H9 (cell line): Measurements from ENCODE around the gene ABCD3. TPM values are rescaled to one million over a fixed set of nuclear protein-coding genes. Genes with fewer than 3 reads are reported as not detected.

Source experiments
- DNase-seq: peaks from one replicate; pipeline ENCODE4 v3.0.0-alpha.2; 2017
- H2AFZ ChIP-seq: one replicate; pipeline ENCODE4 v1.6.1; 2013; ENCODE audit warnings: mild to moderate bottlenecking, low read length, control low read depth, moderate library complexity
- H2AK5ac ChIP-seq: 2 replicates; pipeline ENCODE4 v1.6.1; 2013; ENCODE audit warnings: low read length, control low read depth, mixed read lengths; ENCODE audit not compliant: insufficient read length
- H2BK120ac ChIP-seq: one replicate; pipeline ENCODE4 v1.6.1; 2013; ENCODE audit warnings: low read depth, mild to moderate bottlenecking, low read length, control low read depth, inconsistent platforms; ENCODE audit not compliant: poor library complexity, severe bottlenecking
- H2BK12ac ChIP-seq: 2 replicates; pipeline ENCODE4 v1.6.1; 2013; ENCODE audit warnings: low read length, control low read depth, mixed read lengths, low read depth; ENCODE audit not compliant: insufficient read length
- H2BK15ac ChIP-seq: 2 replicates; pipeline ENCODE4 v1.6.1; 2013; ENCODE audit warnings: low read depth, low read length, control low read depth
- H2BK20ac ChIP-seq: one replicate; pipeline ENCODE4 v1.6.1; 2013; ENCODE audit warnings: low read depth, mild to moderate bottlenecking, low read length, control low read depth, inconsistent platforms; ENCODE audit not compliant: poor library complexity, severe bottlenecking
- H2BK5ac ChIP-seq: 2 replicates; pipeline ENCODE4 v1.6.1; 2013; ENCODE audit warnings: low read length, control low read depth, mixed read lengths; ENCODE audit not compliant: insufficient read length
- H3K14ac ChIP-seq: 2 replicates; pipeline ENCODE4 v1.6.1; 2013; ENCODE audit warnings: low read length, control low read depth; ENCODE audit not compliant: insufficient read depth
- H3K18ac ChIP-seq: 2 replicates; pipeline ENCODE4 v1.6.1; 2013; ENCODE audit warnings: low read depth, mild to moderate bottlenecking, mixed read lengths, low read length, control low read depth; ENCODE audit not compliant: insufficient read length
- H3K23ac ChIP-seq: 2 replicates; pipeline ENCODE4 v1.6.1; 2013; ENCODE audit warnings: low read length, control low read depth, mixed read lengths, low read depth; ENCODE audit not compliant: insufficient read length
- H3K23me2 ChIP-seq: 2 replicates; pipeline ENCODE4 v1.6.1; 2013; ENCODE audit warnings: low read depth, mild to moderate bottlenecking, mixed read lengths, low read length, control low read depth; ENCODE audit not compliant: insufficient read length, poor library complexity, severe bottlenecking
- H3K27ac ChIP-seq: 2 replicates; pipeline ENCODE4 v1.5.1; 2013; ENCODE audit warnings: low read length, control low read depth, mixed read lengths, low read depth; ENCODE audit not compliant: insufficient read length
- H3K27me3 ChIP-seq: 2 replicates; pipeline ENCODE4 v1.6.1; 2013; ENCODE audit warnings: low read length, control low read depth, inconsistent platforms; ENCODE audit not compliant: insufficient read depth
- H3K4ac ChIP-seq: 2 replicates; pipeline ENCODE4 v1.6.1; 2013; ENCODE audit warnings: low read depth, mild to moderate bottlenecking, control low read depth, inconsistent platforms, low read length, moderate library complexity
- H3K4me1 ChIP-seq: 2 replicates; pipeline ENCODE4 v1.6.1; 2013; ENCODE audit warnings: low read length, control low read depth, inconsistent platforms; ENCODE audit not compliant: insufficient read depth
- H3K4me2 ChIP-seq: 2 replicates; pipeline ENCODE4 v1.6.1; 2013; ENCODE audit warnings: low read length, control low read depth, mixed read lengths; ENCODE audit not compliant: insufficient read length, insufficient read depth
- H3K56ac ChIP-seq: 2 replicates; pipeline ENCODE4 v1.6.1; 2013; ENCODE audit warnings: low read depth, mild to moderate bottlenecking, mixed read lengths, low read length, control low read depth; ENCODE audit not compliant: insufficient read length
- H3K79me1 ChIP-seq: 2 replicates; pipeline ENCODE4 v1.6.1; 2013; ENCODE audit warnings: low read depth, mild to moderate bottlenecking, moderate library complexity, low read length, control low read depth, inconsistent platforms; ENCODE audit not compliant: insufficient read depth, poor library complexity, severe bottlenecking
- H3K79me2 ChIP-seq: 2 replicates; pipeline ENCODE4 v1.6.1; 2013; ENCODE audit warnings: low read length, control low read depth, inconsistent platforms; ENCODE audit not compliant: insufficient read depth
- H3K9ac ChIP-seq: 2 replicates; pipeline ENCODE4 v1.6.1; 2013; ENCODE audit warnings: low read length, control low read depth, mixed read lengths; ENCODE audit not compliant: insufficient read length; ENCODE audit errors: extremely low read depth
- H3K9me3 ChIP-seq: one replicate; pipeline ENCODE4 v1.6.1; 2013; ENCODE audit warnings: low read depth, low read length, inconsistent platforms; ENCODE audit not compliant: control insufficient read depth
- H3T11ph ChIP-seq: one replicate; pipeline ENCODE4 v1.6.1; 2013; ENCODE audit warnings: mild to moderate bottlenecking, low read length, control low read depth, inconsistent platforms
- H4K20me1 ChIP-seq: one replicate; pipeline ENCODE4 v1.6.1; 2013; ENCODE audit not compliant: control insufficient read depth, insufficient read length, insufficient read depth
- H4K5ac ChIP-seq: 2 replicates; pipeline ENCODE4 v1.6.1; 2013; ENCODE audit warnings: low read depth, mild to moderate bottlenecking, mixed read lengths, low read length, control low read depth; ENCODE audit not compliant: insufficient read length
- H4K8ac ChIP-seq: replicated peaks from 2 replicates; pipeline ENCODE4 v1.6.1; 2013; ENCODE audit warnings: low read length, control low read depth, mixed read lengths, low read depth; ENCODE audit not compliant: insufficient read length
- H4K91ac ChIP-seq: 2 replicates; pipeline ENCODE4 v1.6.1; 2013; ENCODE audit warnings: low read depth, mild to moderate bottlenecking, moderate library complexity, mixed read lengths, low read length, control low read depth; ENCODE audit not compliant: insufficient read length
- H3K27ac Mint-ChIP-seq, 3 experiments: 2 replicates in 2 of 3; 3 replicates in 1 of 3; pipeline ENCODE4 v1.8.0; 2020 to 2021; ENCODE audit warnings: mixed read lengths in 3 of 3, mild to moderate bottlenecking in 1 of 3, moderate library complexity in 1 of 3
- H3K27me3 Mint-ChIP-seq: 2 replicates; pipeline ENCODE4 v1.8.0; 2021; ENCODE audit warnings: low read depth, mild to moderate bottlenecking, moderate library complexity, mixed read lengths
- H3K36me3 Mint-ChIP-seq, 3 experiments: 2 replicates in 2 of 3; 3 replicates in 1 of 3; pipeline ENCODE4 v1.8.0; 2020 to 2021; ENCODE audit warnings: low read depth in 3 of 3, mixed read lengths in 3 of 3; ENCODE audit not compliant: insufficient read depth in 1 of 3
- H3K4me1 Mint-ChIP-seq, 2 experiments: 2 replicates each; pipeline ENCODE4 v1.8.0; 2020; ENCODE audit warnings: mixed read lengths in 2 of 2
- H3K4me3 Mint-ChIP-seq, 2 experiments: 2 replicates in 1 of 2; 3 replicates in 1 of 2; pipeline ENCODE4 v1.8.0; 2020 to 2021; ENCODE audit warnings: mild to moderate bottlenecking in 2 of 2, mixed read lengths in 2 of 2, moderate library complexity in 1 of 2
- H3K9me3 Mint-ChIP-seq, 2 experiments: 2 replicates in 1 of 2; 3 replicates in 1 of 2; pipeline ENCODE4 v1.8.0; 2020; ENCODE audit warnings: mild to moderate bottlenecking in 2 of 2, mixed read lengths in 2 of 2, moderate library complexity in 1 of 2
- CTCF ChIP-seq: fragments of 200-600 bp; sonication (generic); conservative IDR thresholded peaks from 3 replicates; pipeline ENCODE4 v1.8.0; 2021; ENCODE audit warnings: antibody characterized with exemption, mild to moderate bottlenecking
- WGBS: extraction: QIAGEN DNeasy Blood & Tissue Kit; methylation state at CpG from one replicate; pipeline ENCODE4 v1.1.7; 2013; ENCODE audit warnings: missing lambda C conversion rate, low lambda C conversion rate, mixed read lengths; ENCODE audit not compliant: insufficient read length; ENCODE audit errors: extremely low coverage; 5-methylcytosine and 5-hydroxymethylcytosine counted together
- total RNA-seq: library from RNA; stranded (reverse); gene quantifications from 2 replicates; pipeline ENCODE4 v1.2.1, GENCODE V29; 2021

The ABCD3 gene
- total RNA-seq, 1 experiment from 2014 or later: 32.0 TPM

DNA sequence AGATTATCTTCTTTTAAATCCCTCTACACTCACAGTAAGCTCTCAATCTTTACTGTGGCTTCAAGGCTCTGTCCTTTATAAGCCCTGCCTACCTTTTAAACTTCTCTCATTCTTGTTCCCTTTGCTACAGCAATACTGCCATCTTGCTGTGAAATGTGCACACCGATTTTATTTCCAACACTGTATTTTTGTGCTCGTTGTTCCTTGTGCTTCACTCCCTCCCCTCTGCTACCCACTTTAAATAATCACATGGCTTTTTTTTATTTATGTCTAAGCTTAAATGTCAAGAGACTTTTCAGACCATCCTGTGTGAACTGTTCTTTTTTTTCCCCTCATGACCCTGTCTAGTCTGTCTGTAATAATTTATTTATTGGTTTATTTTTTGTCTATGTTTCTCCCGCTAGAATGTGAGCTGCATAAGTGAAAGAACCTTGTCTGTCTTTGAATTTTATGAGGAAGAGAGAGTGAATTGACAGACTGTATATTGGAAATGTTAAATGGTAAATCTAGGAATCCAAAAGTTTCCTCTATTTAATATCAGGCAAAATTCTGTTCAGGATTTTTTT lies 45.7 kb downstream of the ABCD3 start:
- H3K27ac Mint-ChIP-seq: no peak overlapping the region
- Histone ChIP-seq H4K91ac (no peak overlapping the region), H2BK5ac (no peak overlapping the region), H3T11ph (no peak overlapping the region), H3K9ac (no peak overlapping the region), H3K27me3 (no peaks in the 10 kb centered on the region), H2BK12ac (no peak overlapping the region), H3K4ac (no peak overlapping the region), H2AFZ (no peak overlapping the region), H4K20me1 (no peaks in the 10 kb centered on the region), H4K8ac (no peak overlapping the region), H3K14ac (no peak overlapping the region), H2BK15ac (no peak overlapping the region), H2AK5ac (no peak overlapping the region), H3K56ac (no peak overlapping the region), H3K18ac (no peak overlapping the region), H3K79me2 (no peaks in the 10 kb centered on the region), H3K4me1 (no peaks in the 10 kb centered on the region), H3K9me3 (no peaks in the 10 kb centered on the region), H2BK20ac (no peak overlapping the region), H4K5ac (no peak overlapping the region), H3K79me1 (no peaks in the 10 kb centered on the region), H3K23me2 (no peaks in the 10 kb centered on the region), H2BK120ac (no peak overlapping the region), H3K23ac (no peak overlapping the region), H3K4me2 (no peak overlapping the region), H3K27ac (no peak overlapping the region)
- H3K36me3 Mint-ChIP-seq: peaks cover 19 to 21% (median 19%) of the 10 kb centered on the region in 3 experiments
- no CpG with 5 or more reads among the region's 3 CpGs for WGBS
- peaks cover 0 to 2% of the 10 kb centered on the region in 2 experiments; a peak in 1 of 4 replicates for H3K4me1 Mint-ChIP-seq
- peaks cover 5 to 7% of the 10 kb centered on the region in 2 experiments; a peak in 3 of 5 replicates for H3K9me3 Mint-ChIP-seq
- H3K4me3 Mint-ChIP-seq: no peak overlapping the region
- H3K27me3 Mint-ChIP-seq: no peaks in the 10 kb centered on the region
- TF ChIP-seq CTCF: peak; percentile 66; the same call in 2 of the 3 replicates
- DNase-seq: no peak
